Stimulated activated CD8-positive, alpha-beta memory T cell treated with anti-CD3 and anti-CD28 coated beads, Interleukin-4, amount 100 ng/mL, for 1 hour (primary cell): ENCODE results near the gene ZNF763.
"Not testable (repeated sequence)": the region's sequence is repeated elsewhere in the genome, so short reads cannot be mapped to it uniquely, and the experiment has no call there.

ENCODE experiments used
- DNase-seq, 2 donors: peaks; one replicate each; pipeline ENCODE4 v3.0.0-alpha.2; 2020; ENCODE audit warnings: low read depth in 2 of 2, low spot score in 1 of 2

Gene ZNF763

GRCh38 chr19:11964858-11965645, at the start of gene ZNF763:
TSS of gene ZNF763 (plus strand) at chr19:11965040. CDS start at chr19:11965209, 169 bp downstream.
- DNase-seq: peak; percentile 73 to 78

GRCh38 chr19:11921852-11922495, 42.9 kb upstream of the ZNF763 start:
- DNase-seq: no peak

DNA sequence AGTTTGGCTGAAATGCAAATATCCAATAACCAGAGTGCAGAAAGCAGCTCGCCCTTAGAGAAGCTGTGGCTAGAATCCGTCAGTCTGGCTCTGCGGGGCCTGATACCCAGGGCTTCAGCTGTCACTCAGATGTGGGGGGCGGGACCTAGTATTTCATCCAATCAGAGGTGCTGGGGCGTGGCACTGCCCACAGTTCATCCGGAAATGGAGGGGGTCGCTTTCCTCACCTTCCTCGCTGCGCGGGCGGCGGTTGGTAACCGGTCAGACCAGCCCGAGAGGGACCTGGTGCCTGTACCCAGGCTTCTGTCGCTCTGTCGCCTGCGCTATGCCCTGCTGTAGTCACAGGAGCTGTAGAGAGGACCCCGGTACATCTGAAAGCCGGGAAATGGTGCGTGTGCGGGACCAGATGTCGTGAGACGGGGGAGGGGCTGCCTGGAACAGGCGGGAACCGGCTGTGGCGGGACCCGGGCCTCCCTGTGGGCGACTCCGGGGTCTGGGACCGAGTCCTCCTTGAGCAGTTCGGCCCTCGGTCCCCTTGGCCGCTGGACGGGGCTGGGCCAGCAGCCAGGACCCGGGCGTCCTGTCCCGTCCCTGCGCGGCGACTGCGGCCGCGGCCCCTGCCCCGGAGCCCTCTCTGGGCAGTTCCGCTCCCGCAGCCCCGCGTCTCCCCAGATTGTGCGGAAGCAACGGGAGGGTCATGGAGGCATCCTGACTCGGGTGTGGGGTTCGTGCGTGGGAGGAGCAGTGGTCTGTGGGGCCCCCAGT, 39.8 kb upstream of the ZNF763 start, which contains the start of gene ZNF700:
Gene ZNF700 (plus strand): TSS at position 222 of the 765 bp plus-strand sequence. CDS start 104 bp downstream, at position 326.
- DNase-seq: peak; percentile 67 to 88

- not testable (repeated sequence) for DNase-seq
These were observed 39.1 kb upstream of the ZNF763 start for GRCh38 chr19:11925651-11926187.

DNA sequence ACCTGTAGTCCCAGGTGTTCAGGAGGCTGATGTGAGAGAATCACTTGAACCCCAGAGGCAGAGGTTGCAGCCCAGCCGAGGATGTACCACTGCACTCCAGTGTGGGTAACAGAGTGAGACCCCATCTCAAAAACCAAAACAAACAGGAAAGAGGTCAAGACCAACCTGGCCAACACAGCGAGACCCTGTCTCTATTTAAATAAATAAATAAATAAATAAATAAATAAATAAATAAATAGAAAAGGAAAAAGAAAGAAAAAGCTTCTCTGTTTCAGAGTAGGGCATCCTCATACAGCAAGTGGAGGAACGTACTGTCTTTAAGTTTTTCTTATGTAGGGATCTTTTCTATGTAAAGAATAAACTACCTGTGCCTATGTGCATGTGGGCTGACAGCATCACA, 37.6 kb upstream of the ZNF763 start:
- DNase-seq: no peak

- no peak for DNase-seq
These were observed 33.8 kb upstream of the ZNF763 start for GRCh38 chr19:11931051-11931450.

DNA sequence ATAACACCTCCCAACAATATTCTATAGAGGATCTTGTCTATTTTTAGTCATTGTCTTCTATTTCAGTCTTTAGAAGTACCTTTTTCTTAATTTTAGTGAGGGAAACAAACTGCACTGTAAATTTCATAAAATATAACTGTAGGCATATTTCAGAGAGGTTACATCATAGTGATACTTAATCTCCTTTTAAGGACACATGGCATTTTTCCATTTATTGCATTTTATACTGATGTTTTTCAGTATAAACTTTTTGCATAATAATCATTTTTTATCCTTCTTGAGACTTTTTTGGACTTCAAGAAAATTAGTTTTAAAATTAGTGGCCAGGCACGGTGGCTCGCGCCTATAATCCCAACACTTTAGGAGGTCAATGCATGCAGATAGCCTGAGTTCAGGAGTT, 33.3 kb upstream of the ZNF763 start:
- DNase-seq: no peak

DNA sequence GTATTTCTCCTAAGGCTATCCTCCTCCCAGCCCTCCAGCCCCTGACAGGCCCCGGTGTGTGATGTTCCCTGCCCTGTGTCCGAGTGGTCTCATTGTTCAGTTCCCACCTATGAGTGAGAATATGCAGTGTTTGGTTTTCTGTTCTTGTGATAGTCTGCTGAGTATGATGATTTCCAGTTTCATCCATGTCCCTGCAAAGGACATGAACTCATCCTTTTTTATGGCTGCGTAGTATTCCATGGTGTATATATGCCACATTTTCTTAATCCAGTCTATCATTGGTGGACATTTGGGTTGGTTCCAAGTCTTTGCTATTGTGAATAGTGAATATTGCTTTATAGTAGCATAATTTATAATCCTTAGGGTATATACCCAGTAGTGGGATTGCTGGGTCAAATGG, 29.0 kb upstream of the ZNF763 start:
- not testable (repeated sequence) for DNase-seq

- DNase-seq: not testable (repeated sequence)
These were observed 26.5 kb upstream of the ZNF763 start for GRCh38 chr19:11938383-11938782.

DNA sequence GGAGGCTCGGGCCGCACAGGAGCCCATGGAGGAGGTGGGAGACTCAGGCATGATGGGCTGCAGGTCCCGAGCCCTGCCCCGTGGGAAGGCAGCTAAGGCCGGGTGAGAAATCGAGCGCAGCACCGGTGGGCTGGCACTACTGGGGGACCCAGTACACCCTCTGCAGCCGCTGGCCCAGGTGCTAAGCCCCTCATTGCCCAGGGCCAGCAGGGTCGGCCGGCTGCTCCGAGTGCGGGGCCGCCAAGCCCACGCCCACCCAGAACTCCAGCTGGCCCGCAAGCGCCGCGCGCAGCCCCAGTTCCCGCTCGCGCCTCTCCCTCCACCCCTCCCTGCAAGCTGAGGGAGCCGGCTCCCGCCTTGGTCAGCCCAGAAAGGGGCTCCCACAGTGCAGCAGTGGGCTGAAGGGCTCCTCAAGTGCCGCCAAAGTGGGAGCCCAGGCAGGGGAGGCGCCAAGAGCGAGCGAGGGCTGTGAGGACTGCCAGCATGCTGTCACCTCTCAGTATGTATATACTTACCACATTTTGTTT, 23.4 kb upstream of the ZNF763 start:
- DNase-seq: not testable (repeated sequence)

- DNase-seq: no peak
These were observed 22.6 kb upstream of the ZNF763 start for GRCh38 chr19:11942008-11942842.

DNA sequence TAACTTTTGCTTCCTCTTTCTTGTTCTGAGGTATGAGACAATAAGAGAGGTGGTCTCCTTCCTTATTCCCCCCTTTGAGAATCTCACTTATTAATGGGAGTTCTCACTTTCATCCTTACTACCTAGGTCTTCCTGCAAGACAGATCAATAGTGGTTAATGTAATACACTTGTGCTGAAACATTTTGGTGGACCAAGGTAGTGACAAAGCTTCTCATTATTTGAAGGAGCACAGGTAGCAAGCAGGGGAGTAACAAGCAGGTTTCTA, 22.1 kb upstream of the ZNF763 start:
- DNase-seq: no peak

DNA sequence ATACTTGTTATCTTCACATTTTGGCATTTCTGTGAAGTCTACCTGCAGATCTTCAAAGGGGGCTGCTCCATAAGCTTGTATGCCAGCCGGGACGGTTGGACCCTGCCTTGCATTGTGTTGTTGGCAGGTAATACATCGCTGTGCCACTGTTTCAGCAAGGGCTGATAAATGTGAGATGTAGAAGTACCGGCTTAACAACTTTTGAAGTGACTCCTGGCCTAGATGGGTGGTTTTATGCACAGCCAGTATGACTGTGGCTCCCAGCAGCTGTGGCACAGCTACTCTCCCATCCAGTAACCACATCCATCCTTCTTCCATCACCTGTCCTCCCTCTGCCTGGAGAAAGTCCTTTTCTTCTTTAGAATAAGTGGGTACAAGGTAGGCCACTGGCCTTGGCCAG, 20.2 kb upstream of the ZNF763 start:
- DNase-seq: no peak

DNA sequence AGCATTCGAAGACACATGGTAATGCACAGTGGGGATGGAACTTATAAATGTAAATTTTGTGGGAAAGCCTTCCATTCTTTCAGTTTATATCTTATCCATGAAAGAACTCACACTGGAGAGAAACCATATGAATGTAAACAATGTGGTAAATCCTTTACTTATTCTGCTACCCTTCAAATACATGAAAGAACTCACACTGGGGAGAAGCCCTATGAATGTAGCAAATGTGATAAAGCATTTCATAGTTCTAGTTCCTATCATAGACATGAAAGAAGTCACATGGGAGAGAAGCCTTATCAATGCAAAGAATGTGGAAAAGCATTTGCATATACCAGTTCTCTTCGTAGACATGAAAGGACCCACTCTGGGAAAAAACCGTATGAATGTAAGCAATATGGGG, 16.2 kb upstream of the ZNF763 start:
- DNase-seq: no peak

DNA sequence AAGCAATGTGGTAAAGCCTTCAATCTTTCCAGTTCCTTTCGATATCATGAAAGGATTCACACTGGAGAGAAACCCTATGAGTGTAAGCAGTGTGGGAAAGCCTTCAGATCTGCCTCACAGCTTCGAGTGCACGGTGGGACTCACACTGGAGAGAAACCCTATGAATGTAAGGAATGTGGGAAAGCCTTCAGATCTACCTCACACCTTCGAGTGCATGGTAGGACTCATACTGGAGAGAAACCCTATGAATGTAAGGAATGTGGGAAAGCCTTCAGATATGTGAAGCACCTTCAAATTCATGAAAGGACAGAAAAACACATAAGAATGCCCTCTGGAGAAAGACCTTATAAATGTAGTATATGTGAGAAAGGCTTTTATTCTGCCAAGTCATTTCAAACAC, 15.6 kb upstream of the ZNF763 start:
- DNase-seq: no peak

- DNase-seq: not testable (repeated sequence)
These were observed 15.2 kb upstream of the ZNF763 start for GRCh38 chr19:11949614-11950080.

GRCh38 chr19:11950312-11950711, 14.5 kb upstream of the ZNF763 start:
- DNase-seq: no peak

DNA sequence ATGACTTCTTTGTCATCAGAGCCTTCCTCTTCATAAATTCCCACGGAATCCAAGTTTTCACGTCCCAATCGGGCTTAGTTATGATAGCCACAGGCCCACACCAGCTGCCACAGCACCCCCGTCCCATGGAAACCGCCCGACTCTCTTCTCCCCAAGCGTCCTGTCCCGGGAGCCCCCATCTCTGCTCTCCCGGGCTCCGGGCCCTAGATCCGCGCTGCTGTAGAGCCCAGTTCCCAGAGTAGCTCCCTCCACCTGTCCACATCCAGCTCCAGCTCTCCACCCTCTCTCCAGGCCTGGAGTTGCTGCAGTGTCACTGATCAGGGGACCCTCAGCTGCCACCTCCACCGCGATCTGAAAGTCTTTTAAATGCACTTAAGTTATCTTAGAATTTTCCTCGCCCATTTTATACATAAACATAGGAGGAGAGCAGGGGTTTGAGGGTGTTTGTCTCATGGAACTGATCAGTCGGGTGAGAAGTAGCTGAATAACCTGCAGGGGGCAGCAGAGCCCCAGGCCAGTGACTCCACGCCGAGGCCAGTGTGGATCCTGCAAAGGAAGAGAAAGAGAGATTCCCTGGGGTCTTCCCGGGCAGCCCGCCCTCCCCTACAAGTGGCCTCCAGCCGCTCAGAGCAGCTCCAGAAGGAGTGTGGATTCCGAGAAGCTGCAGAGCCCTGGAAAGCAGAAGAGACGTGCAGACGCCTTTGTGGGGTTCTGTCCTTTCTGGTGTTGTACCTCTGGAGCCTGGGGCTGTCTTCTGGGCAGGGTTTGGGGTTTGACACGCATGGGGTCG, 1.1 kb upstream of the ZNF763 start:
- DNase-seq: peak; percentile 32 to 54

DNA sequence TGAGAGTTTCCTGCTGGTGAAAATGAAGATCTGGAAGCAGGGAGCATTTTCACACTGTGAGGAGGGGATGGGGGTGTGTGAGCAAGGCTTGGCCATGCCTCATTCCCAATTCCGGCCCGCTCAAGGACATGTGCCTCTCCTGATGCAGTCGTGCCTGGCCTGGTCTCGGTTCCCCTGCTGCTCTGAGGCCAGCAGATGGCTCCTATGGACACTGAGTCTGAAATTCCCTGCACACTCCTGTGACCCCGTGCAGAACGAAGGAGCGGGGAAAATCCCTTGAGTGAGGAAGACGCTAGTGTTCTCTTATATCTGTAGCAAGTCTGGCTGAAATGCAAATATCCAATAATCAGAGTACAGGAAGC, 363 bp upstream of the ZNF763 start:
- DNase-seq: no peak

- DNase-seq: no peak
These were observed 5.3 kb downstream of the ZNF763 start for GRCh38 chr19:11970174-11970573.
